NCI-H2196 treated with DMSO at 0.1 percent for 48 hours (cell line): ENCODE results near the gene PAX5.
"Not testable (repeated sequence)": the region's sequence is repeated elsewhere in the genome, so short reads cannot be mapped to it uniquely, and the experiment has no call there.

Source experiments
- DNase-seq: peaks from one replicate; lab custom pipeline; 2025; ENCODE audit not compliant: unreplicated experiment; lab: John Stamatoyannopoulos, UW

Gene PAX5

DNA sequence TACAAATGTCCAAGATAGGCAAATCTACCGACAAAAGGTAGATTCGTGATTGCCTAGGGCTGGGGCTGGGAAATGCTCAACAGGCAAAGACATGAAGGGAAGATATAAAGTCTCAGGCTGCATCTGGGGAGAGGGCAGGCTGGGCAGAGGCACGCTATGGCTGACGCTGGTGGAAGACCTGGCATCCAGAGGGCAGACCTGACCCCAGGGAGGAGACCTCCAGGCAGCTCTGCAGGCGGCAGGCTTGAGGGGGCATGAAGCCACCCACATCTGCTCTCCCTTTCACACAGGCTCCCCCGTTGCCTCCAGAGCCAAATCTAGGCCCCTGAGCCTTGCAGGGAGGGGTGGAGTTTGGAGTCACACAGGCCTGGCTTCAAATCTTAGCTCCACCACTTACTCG is 145.5 kb downstream of the PAX5 start:
- DNase-seq = no peak

DNA sequence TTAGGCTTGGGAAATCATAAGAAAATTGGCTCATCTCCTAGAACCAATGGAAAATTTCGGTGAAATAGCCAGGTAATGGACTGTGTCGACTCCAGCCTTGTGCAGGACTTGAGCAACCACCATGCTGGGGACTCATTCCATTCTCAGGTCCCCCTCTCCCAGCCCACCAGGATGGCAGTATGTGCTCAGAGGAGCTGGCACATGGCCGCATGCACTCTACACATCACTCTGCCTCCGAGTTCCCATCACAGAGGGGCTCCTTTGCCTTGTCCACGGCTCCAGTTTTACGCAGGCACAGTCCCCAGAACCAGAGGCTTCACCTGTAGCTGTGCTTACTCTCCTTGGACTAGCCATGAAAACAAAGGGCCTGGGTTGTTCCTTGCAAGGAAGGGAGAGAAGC is 149.3 kb downstream of the PAX5 start:
- DNase-seq = no peak

DNA sequence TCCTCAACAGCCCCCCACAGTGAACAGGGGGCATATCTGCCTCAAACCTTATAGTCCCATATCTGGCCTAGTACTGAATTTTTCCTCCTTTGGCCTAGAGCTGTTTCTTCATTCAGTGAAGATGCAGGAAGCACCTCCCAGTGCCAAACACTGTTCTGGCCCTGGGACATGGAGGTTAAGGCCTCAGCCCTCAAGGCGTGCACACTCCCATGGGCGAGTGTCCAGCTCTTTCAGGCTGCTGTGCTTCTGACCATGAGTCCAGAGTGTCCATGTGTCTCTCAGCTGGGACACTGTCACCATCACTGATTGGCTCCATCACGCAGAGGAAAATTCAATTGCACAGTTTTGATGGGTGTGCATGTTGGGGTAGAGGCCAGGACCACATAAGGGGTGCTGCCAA is 151.5 kb downstream of the PAX5 start:
- no peak for DNase-seq

DNA sequence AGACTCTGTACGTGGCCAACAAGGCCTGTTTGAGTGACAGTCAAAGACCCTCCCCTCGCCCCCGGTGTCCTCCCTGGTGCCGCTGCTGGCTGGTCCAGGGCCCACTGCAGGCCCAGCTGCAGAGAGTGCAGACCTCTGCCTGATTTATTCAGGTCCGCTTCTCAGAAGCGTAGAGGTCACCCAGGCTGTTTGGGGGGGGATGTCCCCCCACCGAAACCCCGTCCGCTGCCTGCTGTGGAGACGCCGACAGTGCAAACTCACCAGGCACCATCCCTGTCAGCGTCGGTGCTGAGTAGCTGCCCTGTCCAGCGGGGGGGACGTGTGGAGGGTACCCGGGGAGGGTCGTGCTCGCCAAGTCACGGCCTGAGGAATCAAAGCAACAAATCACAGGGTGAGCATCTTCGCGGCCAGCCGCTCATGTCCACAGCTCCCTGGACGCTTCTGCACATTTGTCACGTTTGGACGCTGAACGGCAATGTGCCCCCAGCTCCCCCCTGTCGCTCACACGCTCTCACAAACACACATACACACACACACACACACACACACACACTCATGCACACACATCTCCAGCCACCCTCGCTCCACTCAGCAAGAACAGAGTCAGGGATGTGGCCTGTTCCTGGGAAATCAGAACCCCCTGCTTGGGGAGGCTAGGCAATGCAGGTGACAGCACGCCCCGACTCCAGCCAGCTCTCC is 152.2 kb downstream of the PAX5 start:
- DNase-seq = no peak

- DNase-seq = no peak
Observed at GRCh38 chr9:36881316-36881715, 152.8 kb downstream of the PAX5 start.

DNA sequence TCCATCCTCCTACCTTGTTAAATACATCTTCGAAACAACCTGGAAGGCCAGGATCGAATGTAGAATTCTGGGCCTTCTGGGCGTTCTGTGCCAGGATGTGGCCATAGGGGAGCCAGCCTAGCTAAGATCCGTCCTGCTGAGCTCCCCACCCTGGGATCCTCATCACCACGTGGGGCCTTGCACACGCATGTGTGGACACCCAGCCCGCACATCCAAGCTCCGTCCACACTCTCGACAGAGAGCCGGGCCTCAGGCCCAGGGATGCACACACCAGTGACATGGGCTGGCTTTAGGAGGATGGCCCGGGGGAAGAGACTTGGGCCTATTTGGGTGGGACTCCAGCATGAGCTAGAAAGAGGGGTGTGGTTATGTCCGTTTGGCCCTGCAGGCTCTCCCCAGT is 154.0 kb downstream of the PAX5 start:
- DNase-seq = no peak

GRCh38 chr9:36878986-36879982 is 154.8 kb downstream of the PAX5 start:
- no peak for DNase-seq

DNA sequence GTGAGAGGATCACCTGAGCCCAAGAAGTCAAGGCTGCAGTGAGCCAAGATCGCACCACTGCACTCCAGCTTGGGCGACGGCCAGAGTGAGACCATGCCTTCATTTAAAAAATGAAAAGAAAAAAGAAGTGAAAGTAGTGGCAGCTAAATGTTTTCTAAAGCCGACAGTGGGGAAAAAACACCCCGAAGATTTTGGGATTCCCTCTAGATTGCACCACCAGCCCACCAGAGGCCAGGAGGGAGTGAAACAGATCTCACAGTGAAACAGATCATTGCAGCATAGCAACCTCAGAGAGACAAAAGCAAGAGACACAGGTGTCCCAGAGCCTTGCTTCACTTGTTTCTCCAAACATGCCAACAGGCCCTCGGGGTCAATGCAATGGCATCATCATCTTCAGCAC is 156.8 kb downstream of the PAX5 start:
- no peak for DNase-seq

DNA sequence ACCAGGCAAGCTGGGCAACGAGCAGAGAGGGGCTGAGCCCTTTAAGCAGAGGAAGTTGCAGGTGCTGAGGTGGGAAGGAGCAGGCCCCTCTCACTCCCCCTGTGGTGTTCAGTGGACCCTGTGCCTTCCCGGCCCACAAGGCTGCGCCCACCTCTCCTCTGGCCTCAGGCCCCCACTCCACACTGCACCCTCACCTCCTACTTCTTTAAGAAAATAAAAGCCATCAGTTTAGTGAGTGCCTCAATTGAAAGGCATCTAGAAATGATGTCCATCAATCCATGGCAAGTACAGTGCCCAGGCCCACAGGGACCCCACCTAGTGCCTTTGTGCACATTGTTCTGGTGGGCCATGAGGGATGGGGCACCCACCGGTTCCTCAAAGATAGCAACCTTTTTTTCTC is 158.0 kb downstream of the PAX5 start:
- no peak for DNase-seq

DNA sequence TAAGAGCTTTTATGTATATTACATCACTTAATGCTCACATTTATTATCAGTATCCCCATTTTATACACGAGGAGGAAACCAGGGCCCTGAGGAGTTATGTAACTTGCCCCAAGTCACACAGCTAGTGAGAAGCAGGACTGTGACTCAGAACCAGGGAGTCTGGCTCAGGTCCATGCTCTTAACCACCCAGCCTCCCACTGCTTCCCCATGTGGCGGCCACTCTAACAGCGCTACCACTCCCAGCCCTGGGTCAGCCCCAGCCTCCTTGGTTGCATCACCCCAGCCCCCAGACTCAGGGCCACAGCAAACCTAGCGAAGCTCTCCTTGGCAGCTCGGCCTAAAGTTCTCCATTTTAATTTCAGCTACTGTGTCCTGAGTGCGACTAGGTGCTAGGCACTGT is 159.1 kb downstream of the PAX5 start:
- no peak for DNase-seq

- DNase-seq = no peak
Observed at GRCh38 chr9:36874261-36874660, 159.8 kb downstream of the PAX5 start.

GRCh38 chr9:36873247-36873875 is 160.7 kb downstream of the PAX5 start:
- DNase-seq = peak; percentile 61

GRCh38 chr9:36872641-36873040 is 161.4 kb downstream of the PAX5 start:
- DNase-seq = no peak

DNA sequence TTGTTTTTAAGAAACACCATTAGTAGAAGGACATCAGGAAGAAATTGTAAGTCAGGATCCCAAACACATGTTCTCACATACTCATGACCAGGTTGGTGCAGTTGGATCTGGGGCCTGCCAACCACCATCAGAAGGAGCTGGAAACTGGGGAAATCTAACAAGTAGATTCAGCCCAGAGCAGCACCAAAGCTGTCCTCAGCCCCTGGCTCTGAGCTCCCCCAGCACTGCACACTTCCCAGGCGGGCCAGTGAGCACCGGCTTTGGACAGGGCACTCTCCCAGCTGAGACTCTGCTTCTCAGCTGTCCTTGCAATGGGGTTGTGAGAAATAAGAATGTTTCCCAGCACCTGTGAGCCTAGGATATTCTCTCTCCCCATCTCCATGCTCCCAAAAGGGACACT is 162.5 kb downstream of the PAX5 start:
- no peak for DNase-seq

DNA sequence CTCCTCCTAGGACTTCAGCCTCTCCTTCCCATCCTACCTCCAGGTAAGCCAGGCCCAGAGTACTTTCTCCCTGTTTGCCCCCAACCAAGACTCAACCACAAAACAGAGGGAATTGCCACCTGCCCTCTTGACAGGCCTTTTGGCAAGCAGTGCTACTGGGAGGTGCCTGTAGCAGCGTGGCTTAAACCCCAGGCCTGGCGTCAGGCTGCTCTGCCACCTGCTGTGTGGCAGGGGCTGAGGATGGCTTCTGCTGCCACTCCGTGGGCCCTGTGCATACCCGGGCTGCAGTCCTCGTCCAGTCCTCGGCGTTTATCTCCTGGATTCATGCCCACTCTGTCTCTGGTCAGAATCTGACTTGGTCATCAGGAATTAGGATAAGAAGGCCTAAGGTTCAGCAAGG is 163.1 kb downstream of the PAX5 start:
- DNase-seq = peak; percentile 74

- DNase-seq = not testable (repeated sequence)
Observed at GRCh38 chr9:36869605-36870004, 164.5 kb downstream of the PAX5 start.

GRCh38 chr9:36868586-36869282 is 165.3 kb downstream of the PAX5 start:
- no peak for DNase-seq

DNA sequence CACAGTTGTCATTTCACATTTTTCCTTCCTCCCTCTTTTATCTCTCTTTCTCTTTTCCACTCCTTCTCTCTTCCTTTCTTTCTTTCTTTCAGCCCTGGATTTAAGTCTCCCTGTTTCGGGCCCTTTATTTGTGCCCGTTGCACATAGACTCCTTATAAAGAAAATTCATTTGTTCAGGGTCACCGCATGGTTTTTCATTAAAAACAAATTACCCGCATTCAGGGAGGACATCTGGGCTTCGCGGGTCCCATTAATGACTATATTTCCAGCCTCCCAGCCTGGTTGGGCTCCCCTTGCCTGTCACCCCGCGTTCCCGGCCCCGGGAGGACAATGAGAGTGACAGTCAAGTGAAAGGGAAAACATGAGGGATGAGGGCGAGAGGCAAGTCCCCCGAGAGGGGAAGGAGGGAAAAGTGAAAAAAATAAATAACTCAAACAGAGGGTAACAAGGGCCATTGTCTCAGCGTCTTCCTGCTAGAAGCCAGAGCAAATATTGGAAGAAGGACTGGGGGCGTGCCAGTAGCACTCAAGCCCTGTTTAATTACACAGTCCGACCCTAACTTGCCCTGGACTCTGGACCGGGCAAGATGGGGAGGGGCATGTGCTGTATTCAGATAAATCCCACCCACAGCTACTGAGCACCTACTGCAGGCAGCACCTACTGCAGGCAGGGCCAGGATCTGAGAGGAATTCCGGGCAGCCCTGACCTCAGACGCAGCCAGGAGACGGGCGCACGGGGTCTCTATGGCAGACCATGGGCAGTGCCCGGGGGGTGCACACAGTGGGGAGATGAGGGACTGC is 166.2 kb downstream of the PAX5 start:
- peak; percentile 54 for DNase-seq

DNA sequence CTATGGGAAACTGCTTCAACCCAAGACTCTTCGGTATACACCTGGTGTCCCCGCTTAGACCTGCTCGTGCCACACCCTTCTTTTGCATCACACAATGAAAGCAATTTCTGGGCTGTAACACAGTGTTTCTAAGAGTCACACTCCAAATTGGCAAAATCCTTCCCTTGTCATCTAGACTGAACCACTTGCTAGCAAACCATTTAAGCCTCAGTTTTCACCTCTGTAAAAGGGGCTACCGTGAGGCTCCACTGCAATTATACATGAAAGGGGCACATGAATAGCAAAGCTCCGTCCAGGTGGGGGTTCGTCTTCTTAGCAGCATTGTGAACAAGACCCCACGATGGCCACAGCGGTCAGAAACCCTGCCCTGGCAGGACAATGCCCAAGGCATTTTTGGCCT is 166.8 kb downstream of the PAX5 start:
- no peak for DNase-seq

DNA sequence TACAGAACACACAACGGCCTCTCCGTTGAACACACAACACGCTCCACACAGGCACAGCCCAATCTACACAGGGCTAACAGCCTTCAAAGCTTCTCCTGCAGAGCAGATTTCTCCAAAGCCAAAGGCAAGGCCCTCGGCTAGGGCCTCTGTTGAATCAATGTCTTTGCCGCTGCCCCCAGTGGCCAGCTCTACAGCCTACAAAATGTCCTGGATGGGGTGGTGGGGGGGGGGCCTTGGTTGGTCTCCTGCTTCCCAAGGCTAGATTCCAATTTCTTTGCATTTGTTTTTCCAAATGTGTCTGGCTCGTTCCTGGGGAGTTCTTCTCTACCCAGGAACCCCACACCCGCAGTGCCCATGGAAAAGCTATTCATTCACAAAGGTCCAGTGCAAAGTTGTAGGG is 167.2 kb downstream of the PAX5 start:
- DNase-seq = no peak
